Astrocyte (in vitro differentiated cells and primary cell): ENCODE measurements around the gene RTBDN. TPM values are rescaled to one million over a fixed set of nuclear protein-coding genes. Genes with fewer than 3 reads are reported as not detected.

Source experiments
- DNase-seq: peaks from one replicate; pipeline ENCODE4 v3.0.0-alpha.2; 2010; ENCODE audit warnings: low read depth
- FAIRE-seq: peaks from 2 replicates; lab custom pipeline; 2011; peaks lifted over from hg19 to GRCh38; lab: Jason Lieb, UNC
- H2AFZ ChIP-seq: 2 replicates; pipeline ENCODE4 v1.6.0; 2012; ENCODE audit warnings: low read depth, low read length, inconsistent platforms
- H3K27ac ChIP-seq: 2 replicates; pipeline ENCODE4 v1.5.1; 2011; ENCODE audit warnings: low read depth, low read length, inconsistent platforms
- H3K27me3 ChIP-seq: 2 replicates; pipeline ENCODE4 v1.6.0; 2011; ENCODE audit warnings: low read length, inconsistent platforms; ENCODE audit not compliant: insufficient read depth
- H3K36me3 ChIP-seq: 2 replicates; pipeline ENCODE4 v1.5.1; 2011; ENCODE audit warnings: low read length, inconsistent platforms; ENCODE audit not compliant: insufficient read depth
- H3K4me1 ChIP-seq: 2 replicates; pipeline ENCODE4 v1.5.1; 2011; ENCODE audit warnings: low read length, inconsistent platforms; ENCODE audit not compliant: insufficient read depth
- H3K4me2 ChIP-seq: 2 replicates; pipeline ENCODE4 v1.6.0; 2012; ENCODE audit warnings: low read length, inconsistent platforms
- H3K4me3 ChIP-seq: 2 replicates; pipeline ENCODE4 v1.5.1; 2011; ENCODE audit warnings: low read depth, mild to moderate bottlenecking, low read length, inconsistent platforms; ENCODE audit not compliant: insufficient read depth
- H3K79me2 ChIP-seq: 2 replicates; pipeline ENCODE4 v1.6.0; 2012; ENCODE audit warnings: mild to moderate bottlenecking, low read length, inconsistent platforms; ENCODE audit not compliant: insufficient read depth
- H3K9ac ChIP-seq: 2 replicates; pipeline ENCODE4 v1.6.0; 2012; ENCODE audit warnings: mild to moderate bottlenecking, low read length, inconsistent platforms
- H3K9me3 ChIP-seq: 2 replicates; pipeline ENCODE4 v1.5.1; 2012; ENCODE audit warnings: low read depth, mild to moderate bottlenecking, low read length, inconsistent platforms; ENCODE audit not compliant: insufficient read depth
- H4K20me1 ChIP-seq: 2 replicates; pipeline ENCODE4 v1.6.0; 2012; ENCODE audit warnings: low read length, inconsistent platforms; ENCODE audit not compliant: insufficient read depth
- H3K27ac Mint-ChIP-seq: one replicate; pipeline ENCODE4 v1.8.0; 2021; ENCODE audit warnings: mild to moderate bottlenecking, mixed read lengths; ENCODE audit not compliant: unreplicated experiment
- H3K27me3 Mint-ChIP-seq: one replicate; pipeline ENCODE4 v1.8.0; 2021; ENCODE audit warnings: low read depth, mixed read lengths; ENCODE audit not compliant: unreplicated experiment
- H3K36me3 Mint-ChIP-seq: one replicate; pipeline ENCODE4 v1.8.0; 2021; ENCODE audit warnings: low read depth, mixed read lengths; ENCODE audit not compliant: unreplicated experiment
- H3K4me1 Mint-ChIP-seq: one replicate; pipeline ENCODE4 v1.8.0; 2021; ENCODE audit warnings: low read depth, mixed read lengths; ENCODE audit not compliant: unreplicated experiment
- H3K4me3 Mint-ChIP-seq: one replicate; pipeline ENCODE4 v1.8.0; 2021; ENCODE audit warnings: mild to moderate bottlenecking, moderate library complexity, mixed read lengths; ENCODE audit not compliant: unreplicated experiment
- H3K9me3 Mint-ChIP-seq: one replicate; pipeline ENCODE4 v1.8.0; 2021; ENCODE audit warnings: mild to moderate bottlenecking, mixed read lengths; ENCODE audit not compliant: unreplicated experiment
- EZH2 ChIP-seq: IDR thresholded peaks from 2 replicates; pipeline ENCODE4 v1.6.1; 2012; ENCODE audit warnings: mild to moderate bottlenecking, low read length, inconsistent platforms; ENCODE audit not compliant: insufficient read depth
- total RNA-seq: library from RNA; stranded (reverse); gene quantifications from 2 replicates; pipeline ENCODE4 v1.2.1, GENCODE V29; 2021
- TF ChIP-seq, protein P1 (sequence below): IDR thresholded peaks from 2 replicates; pipeline ENCODE4 v1.5.1; 2011; ENCODE audit warnings: low read depth, mild to moderate bottlenecking, inconsistent platforms, low read length, moderate library complexity; ENCODE audit not compliant: insufficient read depth

The RTBDN gene
- total RNA-seq, 1 donor from 2014 or later, result not detected

- Histone ChIP-seq H3K27ac (no peak overlapping the region), H3K79me2 (no peaks in the 10 kb centered on the region), H3K27me3 (no peaks in the 10 kb centered on the region), H3K9me3 (no peaks in the 10 kb centered on the region), H3K4me1 (no peaks in the 10 kb centered on the region), H4K20me1 (no peaks in the 10 kb centered on the region), H3K9ac (no peak overlapping the region), H3K36me3 (no peaks in the 10 kb centered on the region), H2AFZ (no peak overlapping the region), H3K4me2 (no peak overlapping the region), H3K4me3 (no peak overlapping the region)
- Mint-ChIP-seq H3K4me1 (no peaks in the 10 kb centered on the region), H3K27me3 (no peaks in the 10 kb centered on the region), H3K9me3 (peaks cover 5% of the 10 kb centered on the region), H3K36me3 (peaks cover 25% of the 10 kb centered on the region), H3K27ac (no peak overlapping the region), H3K4me3 (no peak overlapping the region)
- no peak for FAIRE-seq
- DNase-seq, result no peak
- TF ChIP-seq, protein P1, sequence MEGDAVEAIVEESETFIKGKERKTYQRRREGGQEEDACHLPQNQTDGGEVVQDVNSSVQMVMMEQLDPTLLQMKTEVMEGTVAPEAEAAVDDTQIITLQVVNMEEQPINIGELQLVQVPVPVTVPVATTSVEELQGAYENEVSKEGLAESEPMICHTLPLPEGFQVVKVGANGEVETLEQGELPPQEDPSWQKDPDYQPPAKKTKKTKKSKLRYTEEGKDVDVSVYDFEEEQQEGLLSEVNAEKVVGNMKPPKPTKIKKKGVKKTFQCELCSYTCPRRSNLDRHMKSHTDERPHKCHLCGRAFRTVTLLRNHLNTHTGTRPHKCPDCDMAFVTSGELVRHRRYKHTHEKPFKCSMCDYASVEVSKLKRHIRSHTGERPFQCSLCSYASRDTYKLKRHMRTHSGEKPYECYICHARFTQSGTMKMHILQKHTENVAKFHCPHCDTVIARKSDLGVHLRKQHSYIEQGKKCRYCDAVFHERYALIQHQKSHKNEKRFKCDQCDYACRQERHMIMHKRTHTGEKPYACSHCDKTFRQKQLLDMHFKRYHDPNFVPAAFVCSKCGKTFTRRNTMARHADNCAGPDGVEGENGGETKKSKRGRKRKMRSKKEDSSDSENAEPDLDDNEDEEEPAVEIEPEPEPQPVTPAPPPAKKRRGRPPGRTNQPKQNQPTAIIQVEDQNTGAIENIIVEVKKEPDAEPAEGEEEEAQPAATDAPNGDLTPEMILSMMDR, result no peak
- no peak for TF ChIP-seq EZH2
These were observed 39.7 kb upstream of the RTBDN start for GRCh38 chr19:12873891-12874745.

DNA sequence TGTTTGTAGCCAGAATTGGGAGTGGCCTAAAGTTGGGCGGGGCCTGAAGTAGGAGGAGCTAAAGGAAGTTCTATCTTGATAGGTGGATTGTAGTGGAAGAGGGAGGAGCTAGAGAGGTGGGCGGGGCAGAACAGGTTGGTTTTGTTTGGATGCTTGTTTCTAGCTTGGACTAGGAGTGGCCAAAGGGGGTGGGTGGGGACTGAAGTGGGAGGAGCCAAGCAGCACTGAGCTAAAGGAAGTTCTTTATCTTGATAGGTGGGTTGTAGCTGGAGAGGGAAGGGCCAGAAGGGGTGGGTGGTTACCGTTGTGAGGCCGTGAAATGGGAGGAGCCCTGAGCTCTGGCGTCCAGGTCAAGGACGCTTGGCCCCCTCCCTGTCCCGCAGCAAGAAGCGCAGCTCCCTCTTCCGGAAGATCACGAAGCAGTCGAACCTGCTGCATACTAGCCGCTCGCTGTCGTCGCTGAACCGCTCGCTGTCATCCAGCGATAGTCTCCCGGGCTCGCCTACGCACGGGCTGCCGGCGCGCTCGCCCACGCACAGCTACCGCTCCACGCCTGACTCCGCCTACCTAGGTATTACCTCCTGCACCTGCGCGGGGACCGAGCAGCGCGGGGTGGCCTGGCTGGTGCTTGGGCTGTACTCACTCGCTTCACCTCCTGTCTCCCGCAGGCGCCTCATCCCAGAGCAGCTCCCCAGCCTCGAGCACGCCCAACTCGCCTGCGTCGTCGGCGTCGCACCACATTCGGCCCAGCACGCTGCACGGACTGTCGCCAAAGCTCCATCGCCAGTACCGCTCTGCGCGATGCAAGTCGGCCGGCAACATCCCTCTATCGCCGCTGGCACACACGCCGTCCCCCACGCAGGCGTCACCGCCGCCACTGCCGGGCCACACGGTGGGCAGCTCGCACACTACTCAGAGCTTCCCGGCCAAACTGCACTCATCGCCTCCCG is 38.8 kb upstream of the RTBDN start:
- Histone ChIP-seq H3K36me3 (no peaks in the 10 kb centered on the region), H3K4me2 (no peak overlapping the region), H3K9me3 (no peaks in the 10 kb centered on the region), H3K27ac (no peak overlapping the region), H2AFZ (no peak overlapping the region), H4K20me1 (no peaks in the 10 kb centered on the region), H3K79me2 (no peaks in the 10 kb centered on the region), H3K27me3 (no peaks in the 10 kb centered on the region), H3K9ac (no peak overlapping the region), H3K4me3 (no peak overlapping the region), H3K4me1 (no peaks in the 10 kb centered on the region)
- Mint-ChIP-seq H3K36me3 (peaks cover 25% of the 10 kb centered on the region), H3K4me1 (no peaks in the 10 kb centered on the region), H3K4me3 (no peak overlapping the region), H3K27ac (no peak overlapping the region), H3K27me3 (no peaks in the 10 kb centered on the region), H3K9me3 (peaks cover 5% of the 10 kb centered on the region)
- DNase-seq (no peak), FAIRE-seq (no peak)
- no peak for TF ChIP-seq EZH2
- TF ChIP-seq, protein P1, result no peak
